GM12801 (cell line): ENCODE measurements around the gene TMEM255B.

Experiments used
- TF ChIP-seq, protein P1 (sequence below): IDR thresholded peaks from one replicate; pipeline ENCODE4 v1.5.1; 2011; ENCODE audit warnings: control low read depth; ENCODE audit not compliant: insufficient read length; ENCODE audit errors: extremely low read depth

TMEM255B gene

DNA sequence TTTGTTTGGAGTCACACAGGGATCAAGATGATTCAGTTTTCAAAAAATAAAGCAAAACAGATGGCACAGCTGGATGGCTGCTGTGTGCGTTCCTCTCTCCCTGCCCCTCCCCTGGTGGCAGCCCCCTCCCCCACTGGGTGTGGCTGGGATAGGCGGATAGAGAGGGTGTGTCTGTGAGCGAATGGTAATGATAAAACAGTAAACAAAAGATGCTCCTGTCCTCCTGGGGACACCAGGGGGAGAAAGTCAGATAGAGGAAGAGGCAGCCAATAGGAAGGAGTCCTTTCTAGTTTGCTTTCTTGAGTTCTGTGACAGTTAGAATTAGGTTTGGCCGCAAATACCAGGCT lies 6.5 kb downstream of the TMEM255B start:
- TF ChIP-seq, protein P1, sequence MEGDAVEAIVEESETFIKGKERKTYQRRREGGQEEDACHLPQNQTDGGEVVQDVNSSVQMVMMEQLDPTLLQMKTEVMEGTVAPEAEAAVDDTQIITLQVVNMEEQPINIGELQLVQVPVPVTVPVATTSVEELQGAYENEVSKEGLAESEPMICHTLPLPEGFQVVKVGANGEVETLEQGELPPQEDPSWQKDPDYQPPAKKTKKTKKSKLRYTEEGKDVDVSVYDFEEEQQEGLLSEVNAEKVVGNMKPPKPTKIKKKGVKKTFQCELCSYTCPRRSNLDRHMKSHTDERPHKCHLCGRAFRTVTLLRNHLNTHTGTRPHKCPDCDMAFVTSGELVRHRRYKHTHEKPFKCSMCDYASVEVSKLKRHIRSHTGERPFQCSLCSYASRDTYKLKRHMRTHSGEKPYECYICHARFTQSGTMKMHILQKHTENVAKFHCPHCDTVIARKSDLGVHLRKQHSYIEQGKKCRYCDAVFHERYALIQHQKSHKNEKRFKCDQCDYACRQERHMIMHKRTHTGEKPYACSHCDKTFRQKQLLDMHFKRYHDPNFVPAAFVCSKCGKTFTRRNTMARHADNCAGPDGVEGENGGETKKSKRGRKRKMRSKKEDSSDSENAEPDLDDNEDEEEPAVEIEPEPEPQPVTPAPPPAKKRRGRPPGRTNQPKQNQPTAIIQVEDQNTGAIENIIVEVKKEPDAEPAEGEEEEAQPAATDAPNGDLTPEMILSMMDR: no peak

DNA sequence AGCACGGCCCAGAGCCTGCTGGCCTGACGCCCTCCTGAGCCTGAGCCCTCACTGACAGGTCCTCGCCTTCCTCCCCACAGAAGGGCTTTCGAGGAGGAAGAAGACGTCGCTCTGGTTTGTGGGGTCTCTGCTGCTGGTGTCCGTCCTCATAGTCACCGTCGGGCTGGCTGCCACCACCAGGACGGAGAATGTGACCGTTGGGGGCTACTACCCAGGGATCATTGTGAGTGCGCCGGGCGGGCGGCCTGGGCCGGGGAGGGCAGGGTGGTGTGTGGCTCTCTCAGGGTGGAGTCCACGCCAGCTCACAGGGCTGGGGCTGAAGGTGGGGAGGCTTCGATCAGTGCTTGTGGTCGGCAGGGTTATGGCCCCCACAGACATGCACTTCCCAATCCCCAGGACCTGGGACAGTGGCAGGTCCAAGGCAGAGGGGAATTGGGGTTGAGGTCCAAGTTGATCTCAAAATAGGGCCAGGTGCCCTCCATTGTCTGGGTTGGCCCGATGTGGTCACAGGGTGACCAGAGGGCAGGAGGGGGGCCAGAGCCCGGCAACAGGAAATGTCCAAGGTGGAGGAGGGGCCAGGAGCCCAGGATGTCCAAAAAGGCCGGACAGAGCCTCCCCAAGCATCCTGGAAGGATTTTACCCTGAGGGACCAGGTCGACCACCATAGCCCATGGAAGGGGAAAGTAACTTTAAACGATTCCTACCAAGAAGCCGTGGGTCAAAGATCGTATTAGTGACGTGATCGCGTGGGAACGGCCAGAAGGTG lies 7.2 kb downstream of the TMEM255B start:
- TF ChIP-seq, protein P1: no peak

DNA sequence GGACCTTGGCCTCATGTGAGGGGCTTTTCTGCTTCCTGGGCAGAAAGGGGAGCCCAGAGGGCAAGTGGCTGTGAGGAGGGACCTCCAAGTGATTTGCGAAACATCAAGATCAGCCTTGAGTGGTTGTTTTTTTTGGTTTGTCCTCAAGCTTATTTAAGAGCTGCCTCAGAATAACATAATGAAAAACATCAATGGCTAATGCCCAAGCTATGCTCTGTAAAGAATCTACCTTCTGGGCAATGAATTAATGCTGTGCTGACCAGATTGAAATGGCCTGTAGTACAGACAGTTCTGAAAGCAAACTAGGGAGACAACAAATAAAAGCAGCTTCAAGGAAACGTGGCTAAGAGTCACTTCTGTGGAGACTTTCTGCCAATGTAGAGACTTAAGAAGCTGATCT lies 8.3 kb downstream of the TMEM255B start:
- TF ChIP-seq, protein P1: no peak

DNA sequence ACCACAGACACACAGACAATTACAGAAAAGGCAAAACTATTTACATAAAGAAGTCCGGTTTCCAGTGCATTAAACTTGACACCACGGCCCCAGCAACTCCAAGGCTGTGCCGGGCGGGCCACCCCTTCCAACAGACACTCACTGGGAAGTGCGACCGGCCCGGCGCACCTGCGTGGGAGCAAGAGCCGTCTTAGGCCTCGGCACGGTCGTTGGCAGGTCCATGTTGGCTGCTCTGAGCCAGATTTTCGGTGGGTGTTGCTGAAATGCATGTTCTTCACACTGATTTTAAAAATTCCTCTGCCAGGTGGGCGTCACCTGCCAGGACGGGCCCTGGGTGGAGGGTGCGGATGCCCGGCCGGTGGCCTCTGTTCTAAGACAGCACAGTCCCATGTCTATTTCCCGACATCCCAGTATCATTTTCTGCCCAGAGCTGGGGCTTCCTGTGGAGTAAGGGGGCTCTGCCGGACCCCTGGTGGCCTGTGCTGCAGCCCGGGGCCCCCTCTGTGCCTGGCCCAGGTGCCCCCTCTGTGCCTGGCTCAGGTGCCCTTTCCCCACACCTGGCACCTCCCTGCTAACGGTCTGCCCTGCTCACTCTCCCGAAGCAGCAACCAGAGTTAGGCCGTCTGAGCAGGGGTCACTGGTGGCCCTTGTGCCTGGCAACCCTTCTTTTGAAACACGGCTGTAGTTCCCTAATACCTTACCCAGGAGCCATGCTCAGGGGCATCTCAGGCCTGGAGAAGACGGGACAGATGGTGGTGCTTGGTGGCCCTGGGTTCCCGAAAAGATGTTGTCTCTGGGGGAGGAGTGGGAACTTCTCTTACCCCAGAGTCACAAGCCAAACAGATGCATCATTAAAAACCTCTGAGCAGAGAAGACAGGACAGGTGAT lies 9.2 kb downstream of the TMEM255B start:
- TF ChIP-seq, protein P1: no peak

DNA sequence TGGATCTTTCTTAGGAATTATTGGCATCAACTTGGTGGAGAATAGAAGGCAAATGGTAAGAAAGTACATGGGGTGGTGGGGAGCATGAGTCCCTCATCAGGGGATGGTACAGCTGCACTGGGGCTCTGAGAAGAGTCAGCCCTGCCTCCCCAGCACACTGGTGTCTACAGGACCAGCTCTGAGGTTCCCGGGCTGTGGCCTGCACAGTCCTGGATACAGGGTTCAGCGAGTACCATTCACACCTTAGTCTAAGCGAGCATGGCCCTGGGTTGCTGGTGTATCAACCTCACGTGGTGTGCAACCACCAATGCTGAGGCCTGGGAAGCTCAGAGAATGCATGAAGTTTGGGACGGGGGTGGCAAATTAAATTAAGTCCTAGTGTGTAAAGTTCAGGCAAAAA lies 10.1 kb downstream of the TMEM255B start:
- TF ChIP-seq, protein P1: no peak

DNA sequence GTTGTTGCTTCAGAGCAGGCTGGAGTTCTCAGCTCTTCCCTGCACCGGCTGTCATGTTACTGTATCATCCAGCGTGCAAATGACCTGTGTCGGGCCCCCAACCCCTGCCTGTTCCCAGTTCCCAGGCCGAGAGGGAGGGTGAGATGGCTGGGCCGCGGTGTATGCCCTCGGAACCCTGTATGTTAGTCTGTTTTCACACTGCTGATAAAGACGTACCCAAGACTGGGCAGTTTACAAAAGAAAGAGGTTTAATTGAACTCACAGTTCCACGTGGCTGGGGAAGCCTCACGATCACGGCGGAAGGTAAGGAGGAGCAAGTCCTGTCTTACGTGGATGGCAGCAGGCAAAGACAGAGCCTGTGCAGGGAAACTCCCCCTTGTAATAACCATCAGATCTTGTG lies 10.9 kb downstream of the TMEM255B start:
- TF ChIP-seq, protein P1: no peak

DNA sequence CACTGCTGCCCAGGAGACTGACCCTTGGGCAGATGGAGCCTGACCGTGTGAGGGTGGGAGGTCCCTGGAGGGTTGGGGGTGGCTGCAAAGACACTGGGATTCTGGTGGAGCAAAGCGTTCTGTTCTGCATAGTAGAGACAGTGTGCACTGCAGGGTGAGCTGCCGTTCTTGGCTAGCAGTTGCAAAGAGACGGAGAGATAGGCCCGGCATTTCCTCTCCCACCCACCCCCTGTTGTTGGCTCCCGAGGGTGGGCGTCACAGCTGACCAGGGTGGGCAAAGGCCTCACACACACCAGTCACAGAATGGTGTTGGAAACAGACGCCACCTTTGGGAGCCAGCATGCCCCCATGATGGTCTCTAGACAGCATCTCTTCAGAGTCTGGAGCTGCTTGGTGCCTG lies 11.4 kb downstream of the TMEM255B start:
- TF ChIP-seq, protein P1: no peak
